ENCODE data around the gene SLC25A26. TPM values are rescaled to one million over a fixed set of nuclear protein-coding genes. Genes with fewer than 3 reads are reported as not detected.

Gene SLC25A26
- total and polyA plus RNA-seq, 2 of the 13 experiments (the other 11 are each of a cell fraction or from before 2014, with no cell fraction given) = 23.1 to 32.7 TPM

DNA sequence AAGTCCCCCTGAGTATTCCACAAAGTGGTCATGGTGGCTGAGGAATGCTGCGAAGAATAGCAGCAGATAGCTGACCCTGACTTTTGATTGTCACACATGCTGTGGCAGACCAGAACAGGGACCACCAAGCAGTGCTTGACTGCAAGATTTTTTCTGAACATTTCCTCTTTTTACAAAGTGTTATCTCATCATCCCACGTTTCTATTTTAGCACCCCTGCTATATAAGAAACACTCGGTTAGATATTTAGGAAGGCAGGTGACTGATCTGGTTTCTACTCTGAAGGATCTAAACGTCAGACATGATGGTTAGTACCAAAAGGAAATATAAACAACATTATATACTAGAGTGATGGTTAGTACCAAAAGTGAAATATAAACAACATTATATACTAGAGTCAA, 9.1 kb downstream of the SLC25A26 start:
- no peak for FAIRE-seq
- Histone ChIP-seq H3K9ac (ENCODE audit: insufficient read depth, low read depth, low read length) (no peak overlapping the region), H3K9me3 (ENCODE audit: low read length) (no peaks in the 10 kb centered on the region), H3K79me2 (ENCODE audit: insufficient read depth, low read length) (peaks cover 26% of the 10 kb centered on the region), H3K36me3 (replicated peaks in 1 of 2; ENCODE audit: control insufficient read depth in 1 of 2, insufficient read depth in 2 of 2, low read length in 2 of 2) (no peaks in the 10 kb centered on the region), H2AFZ (ENCODE audit: low read length) (no peak overlapping the region), H3K4me2 (ENCODE audit: low read depth, low read length) (no peak overlapping the region), H3K27ac (ENCODE audit: extremely low read length, insufficient read depth, low read length) (no peak overlapping the region), H4K20me1 (ENCODE audit: insufficient read depth, low read length) (0 out of 2 replicates have a peak, but pooled peaks cover 3% of the 10 kb centered on the region), H3K27me3 (ENCODE audit: control insufficient read depth in 1 of 2, insufficient read depth in 2 of 2, low read length in 2 of 2) (no peaks in the 10 kb centered on the region), H3K4me3 (replicated peaks in 1 of 3; ENCODE audit: insufficient read depth in 1 of 3, low read depth in 2 of 3, low read length in 3 of 3) (no peak overlapping the region), H3K4me1 (ENCODE audit: insufficient read depth, low read length) (no peaks in the 10 kb centered on the region)
- no peak for ATAC-seq
- intact Hi-C loops (cut with micrococcal nuclease; ENCODE audit: unreplicated experiment) = loop anchor here (10.0 kb wide), 1 partner anchor 445 kb away; no protein-coding TSS in a partner anchor
- no peak for DNase-seq (ENCODE audit: low spot score)
- POLR2A ChIA-PET = no interaction called here
- 73% methylated on average over 4 of the region's 4 CpGs for WGBS (ENCODE audit: low lambda C conversion rate)
- CTCF ChIA-PET (ENCODE audit: low intra/inter-chr PET ratio, low total read pairs) = no interaction called here
- BruUV-seq (replicated peaks) = no TSS peak
- in situ Hi-C loops (cut with HindIII; ENCODE audit: extremely low pct_ligation_motif_present, low pct_unique_long_range_greater_than_20kb) = no loop called here
- TF ChIP-seq DMAP1 (CRISPR knock-in tag; IDR thresholded peaks at IDR 0.05) (no peak), ZSCAN25 (CRISPR knock-in tag; IDR thresholded peaks at IDR 0.05) (no peak), ZEB1 (IDR thresholded peaks at IDR 0.05; ENCODE audit: insufficient replicate concordance, low read depth) (no peak), NR2F1 (CRISPR knock-in tag; IDR thresholded peaks at IDR 0.05) (no peak), ZNF343 (CRISPR knock-in tag; IDR thresholded peaks at IDR 0.05) (no peak), IKZF1 (IDR thresholded peaks at IDR 0.05) (no peak), SMAD1 (CRISPR knock-in tag; IDR thresholded peaks at IDR 0.05; ENCODE audit: borderline replicate concordance, low read depth) (no peak), FOXK1 (CRISPR knock-in tag; IDR thresholded peaks at IDR 0.05; ENCODE audit: borderline replicate concordance, low read depth) (no peak), ZFP62 (CRISPR knock-in tag; IDR thresholded peaks at IDR 0.05) (no peak)
- TF ChIP-seq, protein P1, sequence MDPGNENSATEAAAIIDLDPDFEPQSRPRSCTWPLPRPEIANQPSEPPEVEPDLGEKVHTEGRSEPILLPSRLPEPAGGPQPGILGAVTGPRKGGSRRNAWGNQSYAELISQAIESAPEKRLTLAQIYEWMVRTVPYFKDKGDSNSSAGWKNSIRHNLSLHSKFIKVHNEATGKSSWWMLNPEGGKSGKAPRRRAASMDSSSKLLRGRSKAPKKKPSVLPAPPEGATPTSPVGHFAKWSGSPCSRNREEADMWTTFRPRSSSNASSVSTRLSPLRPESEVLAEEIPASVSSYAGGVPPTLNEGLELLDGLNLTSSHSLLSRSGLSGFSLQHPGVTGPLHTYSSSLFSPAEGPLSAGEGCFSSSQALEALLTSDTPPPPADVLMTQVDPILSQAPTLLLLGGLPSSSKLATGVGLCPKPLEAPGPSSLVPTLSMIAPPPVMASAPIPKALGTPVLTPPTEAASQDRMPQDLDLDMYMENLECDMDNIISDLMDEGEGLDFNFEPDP (CRISPR knock-in tag; conservative IDR thresholded peaks at IDR 0.05) = no peak
- TF ChIP-seq, protein P2, sequence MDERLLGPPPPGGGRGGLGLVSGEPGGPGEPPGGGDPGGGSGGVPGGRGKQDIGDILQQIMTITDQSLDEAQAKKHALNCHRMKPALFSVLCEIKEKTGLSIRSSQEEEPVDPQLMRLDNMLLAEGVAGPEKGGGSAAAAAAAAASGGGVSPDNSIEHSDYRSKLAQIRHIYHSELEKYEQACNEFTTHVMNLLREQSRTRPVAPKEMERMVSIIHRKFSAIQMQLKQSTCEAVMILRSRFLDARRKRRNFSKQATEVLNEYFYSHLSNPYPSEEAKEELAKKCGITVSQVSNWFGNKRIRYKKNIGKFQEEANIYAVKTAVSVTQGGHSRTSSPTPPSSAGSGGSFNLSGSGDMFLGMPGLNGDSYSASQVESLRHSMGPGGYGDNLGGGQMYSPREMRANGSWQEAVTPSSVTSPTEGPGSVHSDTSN (CRISPR knock-in tag; IDR thresholded peaks at IDR 0.05) = no peak
- TF ChIP-seq, protein P3, sequence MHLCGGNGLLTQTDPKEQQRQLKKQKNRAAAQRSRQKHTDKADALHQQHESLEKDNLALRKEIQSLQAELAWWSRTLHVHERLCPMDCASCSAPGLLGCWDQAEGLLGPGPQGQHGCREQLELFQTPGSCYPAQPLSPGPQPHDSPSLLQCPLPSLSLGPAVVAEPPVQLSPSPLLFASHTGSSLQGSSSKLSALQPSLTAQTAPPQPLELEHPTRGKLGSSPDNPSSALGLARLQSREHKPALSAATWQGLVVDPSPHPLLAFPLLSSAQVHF (CRISPR knock-in tag; IDR thresholded peaks at IDR 0.05) = no peak
- TF ChIP-seq, protein P4, sequence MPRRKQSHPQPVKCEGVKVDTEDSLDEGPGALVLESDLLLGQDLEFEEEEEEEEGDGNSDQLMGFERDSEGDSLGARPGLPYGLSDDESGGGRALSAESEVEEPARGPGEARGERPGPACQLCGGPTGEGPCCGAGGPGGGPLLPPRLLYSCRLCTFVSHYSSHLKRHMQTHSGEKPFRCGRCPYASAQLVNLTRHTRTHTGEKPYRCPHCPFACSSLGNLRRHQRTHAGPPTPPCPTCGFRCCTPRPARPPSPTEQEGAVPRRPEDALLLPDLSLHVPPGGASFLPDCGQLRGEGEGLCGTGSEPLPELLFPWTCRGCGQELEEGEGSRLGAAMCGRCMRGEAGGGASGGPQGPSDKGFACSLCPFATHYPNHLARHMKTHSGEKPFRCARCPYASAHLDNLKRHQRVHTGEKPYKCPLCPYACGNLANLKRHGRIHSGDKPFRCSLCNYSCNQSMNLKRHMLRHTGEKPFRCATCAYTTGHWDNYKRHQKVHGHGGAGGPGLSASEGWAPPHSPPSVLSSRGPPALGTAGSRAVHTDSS (CRISPR knock-in tag; conservative IDR thresholded peaks at IDR 0.05) = no peak
- TF ChIP-seq, protein P5, sequence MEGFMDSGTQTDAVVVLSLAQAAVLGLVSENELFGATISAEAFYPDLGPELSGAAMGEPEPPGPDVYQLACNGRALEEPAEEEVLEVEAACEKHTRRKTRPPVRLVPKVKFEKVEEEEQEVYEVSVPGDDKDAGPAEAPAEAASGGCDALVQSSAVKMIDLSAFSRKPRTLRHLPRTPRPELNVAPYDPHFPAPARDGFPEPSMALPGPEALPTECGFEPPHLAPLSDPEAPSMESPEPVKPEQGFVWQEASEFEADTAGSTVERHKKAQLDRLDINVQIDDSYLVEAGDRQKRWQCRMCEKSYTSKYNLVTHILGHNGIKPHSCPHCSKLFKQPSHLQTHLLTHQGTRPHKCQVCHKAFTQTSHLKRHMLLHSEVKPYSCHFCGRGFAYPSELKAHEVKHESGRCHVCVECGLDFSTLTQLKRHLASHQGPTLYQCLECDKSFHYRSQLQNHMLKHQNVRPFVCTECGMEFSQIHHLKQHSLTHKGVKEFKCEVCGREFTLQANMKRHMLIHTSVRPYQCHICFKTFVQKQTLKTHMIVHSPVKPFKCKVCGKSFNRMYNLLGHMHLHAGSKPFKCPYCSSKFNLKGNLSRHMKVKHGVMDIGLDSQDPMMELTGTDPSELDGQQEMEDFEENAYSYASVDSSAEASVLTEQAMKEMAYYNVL (CRISPR knock-in tag; IDR thresholded peaks at IDR 0.05; ENCODE audit: borderline replicate concordance) = no peak
- TF ChIP-seq, protein P6, sequence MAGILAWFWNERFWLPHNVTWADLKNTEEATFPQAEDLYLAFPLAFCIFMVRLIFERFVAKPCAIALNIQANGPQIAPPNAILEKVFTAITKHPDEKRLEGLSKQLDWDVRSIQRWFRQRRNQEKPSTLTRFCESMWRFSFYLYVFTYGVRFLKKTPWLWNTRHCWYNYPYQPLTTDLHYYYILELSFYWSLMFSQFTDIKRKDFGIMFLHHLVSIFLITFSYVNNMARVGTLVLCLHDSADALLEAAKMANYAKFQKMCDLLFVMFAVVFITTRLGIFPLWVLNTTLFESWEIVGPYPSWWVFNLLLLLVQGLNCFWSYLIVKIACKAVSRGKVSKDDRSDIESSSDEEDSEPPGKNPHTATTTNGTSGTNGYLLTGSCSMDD (CRISPR knock-in tag; IDR thresholded peaks at IDR 0.05) = no peak
- TF ChIP-seq, protein P7, sequence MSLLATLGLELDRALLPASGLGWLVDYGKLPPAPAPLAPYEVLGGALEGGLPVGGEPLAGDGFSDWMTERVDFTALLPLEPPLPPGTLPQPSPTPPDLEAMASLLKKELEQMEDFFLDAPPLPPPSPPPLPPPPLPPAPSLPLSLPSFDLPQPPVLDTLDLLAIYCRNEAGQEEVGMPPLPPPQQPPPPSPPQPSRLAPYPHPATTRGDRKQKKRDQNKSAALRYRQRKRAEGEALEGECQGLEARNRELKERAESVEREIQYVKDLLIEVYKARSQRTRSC (CRISPR knock-in tag; IDR thresholded peaks at IDR 0.05; ENCODE audit: low read depth) = no peak
